Left ventricle myocardium inferior (tissue), 1 donor: ENCODE results near the gene KLHL13. TPM values are rescaled to one million over a fixed set of nuclear protein-coding genes. Genes with fewer than 3 reads are reported as not detected.

Experiments used
- DNase-seq: peaks from one replicate; pipeline ENCODE4 v3.0.0-alpha.2; 2020
- H3K27ac ChIP-seq: fragments of 200-600 bp; replicated peaks from 2 replicates; pipeline ENCODE4 v1.8.0; 2021
- H3K27me3 ChIP-seq: fragments of 200-600 bp; 2 replicates; pipeline ENCODE4 v1.8.0; 2021; ENCODE audit warnings: low read depth
- H3K36me3 ChIP-seq: fragments of 200-600 bp; 2 replicates; pipeline ENCODE4 v1.8.0; 2021
- H3K4me1 ChIP-seq: fragments of 200-600 bp; 2 replicates; pipeline ENCODE4 v1.8.0; 2021
- H3K4me3 ChIP-seq: fragments of 200-600 bp; 2 replicates; pipeline ENCODE4 v1.8.0; 2021; ENCODE audit warnings: mild to moderate bottlenecking, moderate library complexity
- H3K9me3 ChIP-seq: fragments of 200-600 bp; replicated peaks from 2 replicates; pipeline ENCODE4 v1.8.0; 2021
- intact Hi-C: fragments of 100-400 bp; cut with micrococcal nuclease; formaldehyde crosslinking; loops from one replicate; pipeline ENCODE4 v1.11.0; 2022
- total RNA-seq: library from RNA; stranded (reverse); fragmentation: NEBNext Ultra II Directional; extraction: Animal tissue kit (Norgen Biotek cat#: 25700); gene quantifications from one replicate; pipeline ENCODE4 v1.2.1, GENCODE V29; 2021
- TF ChIP-seq, protein P1 (sequence below): fragments of 200-600 bp; IDR thresholded peaks from 2 replicates; pipeline ENCODE4 v1.8.0; 2021; ENCODE audit warnings: antibody characterized with exemption, mild to moderate bottlenecking, borderline replicate concordance
- donor health status: DM: no; HTN: yes; CAD: no; lungs with severe emphysema.

The KLHL13 gene
- total RNA-seq, 1 donor from 2014 or later = 11.4 TPM

DNA sequence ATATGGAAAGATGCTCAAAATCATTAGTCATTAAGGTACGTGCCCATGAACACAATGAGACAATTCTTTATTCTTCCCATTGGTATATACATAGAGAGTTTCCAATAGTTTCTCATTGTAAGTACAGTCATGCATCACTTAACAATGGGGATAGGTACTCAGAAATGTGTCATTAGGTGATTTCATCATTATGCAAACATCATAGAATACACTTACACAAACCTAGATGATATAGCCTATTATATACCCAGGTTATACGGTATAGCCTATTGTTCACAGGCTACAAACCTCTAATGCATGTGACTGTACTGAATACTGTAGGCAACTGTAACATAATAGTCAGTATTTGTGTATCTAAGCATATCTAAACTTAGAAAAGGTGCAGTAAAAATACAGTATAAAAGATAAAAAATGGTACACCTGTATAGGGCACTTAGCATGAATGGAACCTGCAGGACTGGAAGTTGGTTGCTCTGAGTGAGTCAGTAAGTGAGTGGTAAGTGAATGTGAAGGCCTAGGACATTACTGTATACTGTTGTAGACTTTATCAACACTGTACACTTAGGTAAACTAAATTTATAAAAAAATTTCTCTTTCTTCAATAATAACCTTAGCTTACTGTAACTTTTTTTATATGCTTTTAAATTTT, 49.6 kb downstream of the KLHL13 start:
- H3K9me3 ChIP-seq = no peaks in the 10 kb centered on the region
- H3K36me3 ChIP-seq = no peaks in the 10 kb centered on the region
- H3K27ac ChIP-seq = no peak overlapping the region
- no peak for DNase-seq
- no peaks in the 10 kb centered on the region for H3K27me3 ChIP-seq
- intact Hi-C loops = no loop called here
- H3K4me1 ChIP-seq = no peaks in the 10 kb centered on the region
- no peak overlapping the region for H3K4me3 ChIP-seq
- TF ChIP-seq, protein P1, sequence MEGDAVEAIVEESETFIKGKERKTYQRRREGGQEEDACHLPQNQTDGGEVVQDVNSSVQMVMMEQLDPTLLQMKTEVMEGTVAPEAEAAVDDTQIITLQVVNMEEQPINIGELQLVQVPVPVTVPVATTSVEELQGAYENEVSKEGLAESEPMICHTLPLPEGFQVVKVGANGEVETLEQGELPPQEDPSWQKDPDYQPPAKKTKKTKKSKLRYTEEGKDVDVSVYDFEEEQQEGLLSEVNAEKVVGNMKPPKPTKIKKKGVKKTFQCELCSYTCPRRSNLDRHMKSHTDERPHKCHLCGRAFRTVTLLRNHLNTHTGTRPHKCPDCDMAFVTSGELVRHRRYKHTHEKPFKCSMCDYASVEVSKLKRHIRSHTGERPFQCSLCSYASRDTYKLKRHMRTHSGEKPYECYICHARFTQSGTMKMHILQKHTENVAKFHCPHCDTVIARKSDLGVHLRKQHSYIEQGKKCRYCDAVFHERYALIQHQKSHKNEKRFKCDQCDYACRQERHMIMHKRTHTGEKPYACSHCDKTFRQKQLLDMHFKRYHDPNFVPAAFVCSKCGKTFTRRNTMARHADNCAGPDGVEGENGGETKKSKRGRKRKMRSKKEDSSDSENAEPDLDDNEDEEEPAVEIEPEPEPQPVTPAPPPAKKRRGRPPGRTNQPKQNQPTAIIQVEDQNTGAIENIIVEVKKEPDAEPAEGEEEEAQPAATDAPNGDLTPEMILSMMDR = no peak

DNA sequence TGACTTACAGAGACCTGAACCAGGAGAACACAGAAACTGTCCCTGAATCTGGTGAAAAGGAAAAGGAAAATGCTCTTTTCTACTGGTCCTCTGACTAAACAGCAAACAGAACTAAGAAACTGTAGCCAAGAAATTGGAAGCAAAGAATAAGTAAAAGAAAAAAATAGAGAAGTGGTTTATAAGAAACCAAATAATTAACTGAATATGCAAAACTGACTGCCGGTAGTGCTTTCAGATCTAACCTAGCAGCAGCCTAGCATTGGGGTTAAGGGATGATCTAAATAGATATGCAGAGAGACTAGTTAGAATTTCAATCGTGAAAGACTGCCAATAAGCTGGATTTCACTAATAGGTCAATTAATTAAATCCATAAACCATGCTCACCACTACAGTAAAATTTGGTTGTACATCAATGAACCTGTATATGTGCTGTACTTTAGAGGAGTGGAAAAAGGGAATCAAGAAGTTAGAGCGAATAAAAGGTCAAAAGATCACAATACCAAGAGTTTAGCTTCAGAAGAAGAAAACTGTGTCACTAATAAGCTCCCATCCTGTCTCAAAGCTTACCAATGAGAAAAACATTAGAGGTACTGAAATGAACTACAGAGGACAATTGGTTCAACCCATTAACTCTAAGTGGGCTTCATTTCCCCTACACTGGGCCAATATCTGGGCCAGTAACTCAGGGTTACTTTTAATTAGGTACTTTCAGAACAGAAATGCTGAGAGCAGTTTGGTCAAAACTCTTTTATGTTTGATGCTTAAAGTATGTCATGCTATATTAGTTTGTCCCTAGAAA, 53.6 kb downstream of the KLHL13 start:
- Histone ChIP-seq H3K27me3 (no peaks in the 10 kb centered on the region), H3K4me1 (no peaks in the 10 kb centered on the region), H3K9me3 (no peaks in the 10 kb centered on the region), H3K4me3 (no peak overlapping the region), H3K36me3 (no peaks in the 10 kb centered on the region), H3K27ac (no peak overlapping the region)
- DNase-seq = no peak
- TF ChIP-seq, protein P1 = no peak
- intact Hi-C loops = no loop called here

DNA sequence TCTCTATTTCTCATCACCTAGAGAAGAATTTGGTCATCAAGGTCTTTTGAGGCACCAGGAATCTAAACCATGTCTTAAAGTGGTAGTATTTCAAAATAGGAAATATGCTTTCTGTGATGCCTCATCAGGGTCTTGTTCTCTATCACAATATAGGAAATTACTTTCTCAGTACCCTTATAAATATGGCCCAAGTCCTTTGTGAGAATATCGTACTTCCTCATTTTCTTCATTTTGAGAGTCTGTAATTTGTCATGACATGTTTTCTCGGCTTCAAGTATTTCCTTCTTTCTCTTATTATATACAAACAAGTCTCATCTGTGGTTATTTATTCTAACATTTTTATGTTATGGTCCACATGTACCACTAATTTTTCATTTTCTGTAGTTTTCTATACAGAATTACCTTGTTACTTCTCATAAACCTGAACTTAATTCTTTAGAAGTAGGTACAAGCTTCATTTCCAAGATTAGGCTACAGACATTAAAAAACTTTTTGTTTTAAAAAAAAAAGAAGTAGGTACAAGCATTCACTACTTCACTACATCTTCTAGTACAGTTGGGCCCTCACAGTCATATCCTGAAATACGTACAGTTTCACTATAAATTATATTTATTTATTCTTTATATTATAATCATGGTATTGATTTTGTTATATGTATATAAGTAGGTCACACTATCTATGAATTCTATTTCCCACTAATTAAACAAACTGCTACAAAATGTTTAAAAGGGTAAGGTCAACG, 54.4 kb downstream of the KLHL13 start:
- no peak overlapping the region for H3K4me3 ChIP-seq
- no peaks in the 10 kb centered on the region for H3K27me3 ChIP-seq
- no peak overlapping the region for H3K27ac ChIP-seq
- TF ChIP-seq, protein P1 = no peak
- no peaks in the 10 kb centered on the region for H3K36me3 ChIP-seq
- no peaks in the 10 kb centered on the region for H3K9me3 ChIP-seq
- no peaks in the 10 kb centered on the region for H3K4me1 ChIP-seq
- no peak for DNase-seq
- intact Hi-C loops = no loop called here

DNA sequence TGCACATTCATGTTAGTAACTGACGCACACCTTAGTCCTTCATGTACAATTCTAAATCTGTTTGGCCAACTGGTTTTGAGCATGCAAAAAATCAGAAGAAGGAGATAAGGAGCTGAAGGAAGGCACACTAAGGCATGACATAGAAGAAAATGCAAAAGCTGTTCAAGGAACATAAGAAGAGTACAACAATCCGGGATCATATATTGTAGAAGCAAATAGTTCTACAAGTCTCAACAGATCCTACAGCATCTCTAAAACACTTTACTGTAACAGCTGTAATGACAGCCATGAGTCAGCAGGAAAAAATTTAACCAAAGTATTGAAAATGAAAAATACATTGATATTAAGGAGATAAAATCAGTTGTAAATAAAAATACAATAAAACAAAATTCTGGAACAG, 57.7 kb downstream of the KLHL13 start:
- no peak for DNase-seq
- no peaks in the 10 kb centered on the region for H3K36me3 ChIP-seq
- peaks cover 7% of the 10 kb centered on the region for H3K9me3 ChIP-seq
- no peaks in the 10 kb centered on the region for H3K4me1 ChIP-seq
- TF ChIP-seq, protein P1 = no peak
- H3K4me3 ChIP-seq = no peak overlapping the region
- H3K27ac ChIP-seq = no peak overlapping the region
- intact Hi-C loops = no loop called here
- H3K27me3 ChIP-seq = no peaks in the 10 kb centered on the region

DNA sequence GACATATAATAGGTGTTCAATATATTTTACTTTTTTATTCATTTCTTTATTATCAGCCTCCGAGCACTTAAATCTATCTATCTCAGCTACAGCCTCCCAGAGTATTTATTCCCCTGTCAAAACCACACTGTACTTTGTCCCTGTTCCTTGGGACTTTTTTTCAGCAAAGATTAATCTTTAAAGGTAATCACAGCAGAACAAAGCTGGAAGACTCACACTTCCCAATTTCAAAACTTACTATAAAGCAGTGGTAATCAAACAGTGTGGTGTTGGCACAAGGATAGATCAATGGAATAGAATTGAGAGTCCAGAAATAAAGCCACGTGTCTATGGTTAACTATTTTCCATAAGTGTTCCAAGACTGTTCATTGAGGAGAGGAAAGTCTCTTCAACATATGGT, 59.7 kb downstream of the KLHL13 start:
- no peaks in the 10 kb centered on the region for H3K36me3 ChIP-seq
- no peaks in the 10 kb centered on the region for H3K4me1 ChIP-seq
- no peak overlapping the region for H3K27ac ChIP-seq
- H3K4me3 ChIP-seq = no peak overlapping the region
- TF ChIP-seq, protein P1 = no peak
- intact Hi-C loops = no loop called here
- H3K9me3 ChIP-seq = peaks cover 7% of the 10 kb centered on the region
- DNase-seq = no peak
- H3K27me3 ChIP-seq = no peaks in the 10 kb centered on the region
